SK-N-MC (cell line): Measurements from ENCODE around the gene KANSL1.

Experiments used
- EZH2 ChIP-seq: fragments of 200-600 bp; sonication (generic); IDR thresholded peaks from one replicate; pipeline ENCODE4 v1.6.1; 2017; ENCODE audit warnings: antibody characterized with exemption
- POLR2AphosphoS5 ChIP-seq: IDR thresholded peaks from 2 replicates; pipeline ENCODE4 v1.6.1; 2012; ENCODE audit warnings: mild to moderate bottlenecking, low read depth, low read length, borderline replicate concordance

DNA sequence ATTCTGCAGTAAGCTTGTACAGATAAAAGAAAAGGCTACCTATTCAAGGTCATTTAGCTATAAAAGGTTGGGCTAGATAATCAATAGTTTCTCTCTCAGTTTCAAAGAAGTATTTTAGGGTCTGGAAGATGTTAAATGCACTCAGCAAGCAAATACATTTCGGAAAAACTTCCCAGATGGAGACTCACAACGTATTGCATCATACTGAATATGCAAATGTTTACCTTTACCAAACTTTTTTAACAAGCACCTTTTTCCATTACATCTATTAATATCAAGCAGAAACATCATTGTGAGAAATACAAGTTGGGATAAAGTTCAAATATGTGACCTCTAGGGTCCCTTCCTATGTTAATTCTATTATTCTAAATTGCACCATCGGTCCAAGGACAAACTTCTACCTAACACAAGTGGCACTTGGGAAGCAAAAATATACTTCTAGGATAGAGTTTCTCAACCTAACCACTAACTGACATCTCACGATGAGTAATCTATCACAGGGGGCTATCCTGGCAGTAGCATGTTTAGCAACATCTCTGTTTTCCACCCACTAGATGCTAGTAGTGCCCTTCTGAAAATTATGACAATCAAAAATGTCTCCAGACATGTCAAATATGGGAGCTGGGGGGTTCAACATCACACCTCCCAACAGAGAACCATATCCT, 14.5 kb downstream of the KANSL1 start:
- TF ChIP-seq EZH2, result no peak
- TF ChIP-seq POLR2AphosphoS5, result no peak
